ENCODE measurements around the gene PPP1R3C. TPM values are rescaled to one million over a fixed set of nuclear protein-coding genes. Genes with fewer than 3 reads are reported as not detected.

The PPP1R3C gene
- 24.7 TPM for total RNA-seq

GRCh38 chr10:91632671-91633550 is at the start of gene PPP1R3C:
PPP1R3C (minus strand) TSS chr10:91633071; CDS start chr10:91632969, 102 bp downstream.

Other genes with a start within 250 kb of the PPP1R3C start
- 85.1 TPM for gene HECTD2, start 222.7 kb downstream of the PPP1R3C start, total RNA-seq
- gene TNKS2, start 165.4 kb upstream of the PPP1R3C start, total RNA-seq, result 135 TPM

Measured in parietal lobe (tissue), 1 donor.